ENCODE data around the gene SAMD3.

- TF ChIP-seq CTCF (conservative IDR thresholded peaks at IDR 0.05; ENCODE audit: low read length) (no peak), EZH2phosphoT487 (IDR thresholded peaks at IDR 0.05; ENCODE audit: borderline replicate concordance, low read depth, low read length) (no peak)
Measured at GRCh38 chr6:130239755-130240154, 17.0 kb upstream of the SAMD3 start.

Data from OCI-LY7 (cell line).